ENCODE results near the gene OTUD6A.

Gene OTUD6A

DNA sequence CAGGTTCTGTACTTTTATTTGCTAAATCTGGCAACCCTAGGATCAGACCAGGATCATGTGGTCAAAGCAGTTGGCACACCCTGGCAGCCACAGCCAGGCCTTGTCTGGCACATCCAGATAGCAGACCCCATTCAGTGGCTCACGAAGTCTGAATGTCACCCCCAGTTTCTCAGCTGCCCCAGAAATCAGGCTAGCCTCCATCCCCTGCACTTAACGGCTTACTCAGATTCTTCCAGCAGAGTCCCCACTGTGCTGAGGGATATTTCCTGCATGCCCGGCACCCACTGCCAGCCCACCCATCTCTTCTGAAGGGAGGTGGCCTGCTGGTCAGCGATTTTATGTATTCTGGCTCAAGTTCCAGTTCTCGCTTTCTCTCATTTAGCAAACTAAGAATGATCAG, 7.9 kb upstream of the OTUD6A start:
- H3K4me3 ChIP-seq (ENCODE audit: low read depth, low read length), result no peak overlapping the region
- no peak for DNase-seq (ENCODE audit: low read depth, low spot score)
- in situ Hi-C loops (cut with HindIII; ENCODE audit: low sequenced_read_pairs), result no loop called here
- TF ChIP-seq, protein P1, sequence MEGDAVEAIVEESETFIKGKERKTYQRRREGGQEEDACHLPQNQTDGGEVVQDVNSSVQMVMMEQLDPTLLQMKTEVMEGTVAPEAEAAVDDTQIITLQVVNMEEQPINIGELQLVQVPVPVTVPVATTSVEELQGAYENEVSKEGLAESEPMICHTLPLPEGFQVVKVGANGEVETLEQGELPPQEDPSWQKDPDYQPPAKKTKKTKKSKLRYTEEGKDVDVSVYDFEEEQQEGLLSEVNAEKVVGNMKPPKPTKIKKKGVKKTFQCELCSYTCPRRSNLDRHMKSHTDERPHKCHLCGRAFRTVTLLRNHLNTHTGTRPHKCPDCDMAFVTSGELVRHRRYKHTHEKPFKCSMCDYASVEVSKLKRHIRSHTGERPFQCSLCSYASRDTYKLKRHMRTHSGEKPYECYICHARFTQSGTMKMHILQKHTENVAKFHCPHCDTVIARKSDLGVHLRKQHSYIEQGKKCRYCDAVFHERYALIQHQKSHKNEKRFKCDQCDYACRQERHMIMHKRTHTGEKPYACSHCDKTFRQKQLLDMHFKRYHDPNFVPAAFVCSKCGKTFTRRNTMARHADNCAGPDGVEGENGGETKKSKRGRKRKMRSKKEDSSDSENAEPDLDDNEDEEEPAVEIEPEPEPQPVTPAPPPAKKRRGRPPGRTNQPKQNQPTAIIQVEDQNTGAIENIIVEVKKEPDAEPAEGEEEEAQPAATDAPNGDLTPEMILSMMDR (IDR thresholded peaks at IDR 0.05; ENCODE audit: low read depth, low read length), result no peak

DNA sequence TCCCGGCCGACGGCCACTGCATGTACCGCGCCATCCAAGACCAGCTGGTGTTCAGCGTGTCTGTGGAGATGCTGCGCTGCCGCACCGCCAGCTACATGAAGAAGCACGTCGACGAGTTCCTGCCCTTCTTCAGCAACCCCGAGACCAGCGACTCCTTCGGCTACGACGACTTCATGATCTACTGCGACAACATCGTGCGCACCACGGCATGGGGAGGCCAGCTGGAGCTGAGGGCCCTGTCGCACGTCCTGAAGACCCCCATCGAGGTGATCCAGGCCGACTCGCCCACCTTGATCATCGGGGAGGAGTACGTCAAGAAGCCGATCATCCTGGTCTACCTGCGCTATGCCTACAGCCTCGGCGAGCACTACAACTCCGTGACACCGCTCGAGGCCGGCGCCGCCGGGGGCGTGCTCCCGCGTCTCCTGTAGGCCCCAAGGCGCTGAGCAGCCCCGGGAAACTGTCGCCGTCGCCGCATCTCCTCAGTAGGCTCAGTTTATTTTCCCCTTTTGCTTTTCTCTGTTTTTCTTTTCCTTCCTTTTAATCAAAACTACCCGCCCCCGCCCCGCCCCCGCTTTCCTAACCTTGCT, 799 bp downstream of the OTUD6A start:
- in situ Hi-C loops (cut with HindIII; ENCODE audit: low sequenced_read_pairs), result no loop called here
- TF ChIP-seq, protein P1 (IDR thresholded peaks at IDR 0.05; ENCODE audit: low read depth, low read length), result no peak
- no peak overlapping the region for H3K4me3 ChIP-seq (ENCODE audit: low read depth, low read length)
- no peak for DNase-seq (ENCODE audit: low read depth, low spot score)

DNA sequence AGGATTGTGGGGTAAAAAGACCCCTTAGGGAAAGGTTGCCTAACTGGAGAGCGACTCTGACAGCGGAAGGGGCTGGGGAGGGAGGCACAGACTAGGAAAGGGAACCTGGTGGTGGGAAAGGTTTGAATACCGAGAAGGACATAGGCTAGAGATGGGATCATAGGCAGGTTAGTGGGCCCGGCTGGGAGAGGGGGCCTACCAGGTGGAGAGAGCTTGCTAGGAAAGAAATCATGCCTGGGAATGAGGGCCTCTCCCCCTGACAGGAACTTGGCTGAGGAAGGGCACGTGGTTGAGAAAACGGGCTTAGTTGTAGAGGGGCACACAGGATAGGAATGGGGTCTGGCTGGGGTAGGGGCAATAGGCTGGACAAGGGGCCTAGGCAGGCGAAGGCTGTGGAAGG, 4.4 kb downstream of the OTUD6A start:
- in situ Hi-C loops (cut with HindIII; ENCODE audit: low sequenced_read_pairs), result no loop called here
- DNase-seq (ENCODE audit: low read depth, low spot score), result no peak
- H3K4me3 ChIP-seq (ENCODE audit: low read depth, low read length), result no peak overlapping the region
- TF ChIP-seq, protein P1 (IDR thresholded peaks at IDR 0.05; ENCODE audit: low read depth, low read length), result no peak

DNA sequence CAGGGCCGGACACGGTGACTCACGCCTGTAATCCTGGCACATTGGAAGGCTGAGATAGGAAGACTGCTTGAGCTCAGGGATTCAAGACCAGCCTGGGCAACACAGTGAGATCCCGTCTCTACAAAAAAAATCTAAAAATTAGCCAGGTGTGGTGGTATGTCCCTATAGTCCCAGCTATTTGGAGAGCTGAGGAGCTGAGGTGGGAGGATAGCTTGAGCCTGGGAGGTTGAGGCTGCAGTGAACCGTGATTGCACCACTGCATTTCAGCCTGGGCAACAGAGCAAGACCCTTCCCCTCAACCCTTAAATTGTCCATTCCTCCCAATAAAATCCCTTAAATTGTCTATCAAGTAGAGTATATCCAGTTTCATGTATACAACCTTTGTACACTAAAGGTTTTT, 17.0 kb downstream of the OTUD6A start:
- TF ChIP-seq, protein P1 (IDR thresholded peaks at IDR 0.05; ENCODE audit: low read depth, low read length), result no peak
- no peak for DNase-seq (ENCODE audit: low read depth, low spot score)
- no peak overlapping the region for H3K4me3 ChIP-seq (ENCODE audit: low read depth, low read length)
- in situ Hi-C loops (cut with HindIII; ENCODE audit: low sequenced_read_pairs), result no loop called here

DNA sequence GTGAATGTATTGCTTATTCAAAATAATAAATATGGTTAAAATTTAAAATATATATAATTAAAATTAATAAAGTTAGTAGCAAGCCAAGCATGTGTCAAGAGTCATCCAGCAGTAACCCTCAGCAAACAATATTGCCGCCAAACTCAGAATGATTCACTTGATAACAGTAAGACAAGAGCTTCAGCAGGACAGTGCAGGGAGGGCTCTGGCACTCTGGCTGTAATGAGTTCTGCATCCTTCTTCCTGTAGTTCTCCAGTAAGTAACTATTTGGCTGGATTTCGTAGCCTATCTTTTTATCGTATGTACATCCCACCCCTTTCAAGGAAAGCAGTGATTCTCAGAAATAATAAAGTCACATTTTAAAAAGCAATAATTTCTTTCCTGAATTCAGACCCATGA, 17.6 kb downstream of the OTUD6A start:
- TF ChIP-seq, protein P1 (IDR thresholded peaks at IDR 0.05; ENCODE audit: low read depth, low read length), result no peak
- DNase-seq (ENCODE audit: low read depth, low spot score), result no peak
- no peak overlapping the region for H3K4me3 ChIP-seq (ENCODE audit: low read depth, low read length)
- in situ Hi-C loops (cut with HindIII; ENCODE audit: low sequenced_read_pairs), result no loop called here

DNA sequence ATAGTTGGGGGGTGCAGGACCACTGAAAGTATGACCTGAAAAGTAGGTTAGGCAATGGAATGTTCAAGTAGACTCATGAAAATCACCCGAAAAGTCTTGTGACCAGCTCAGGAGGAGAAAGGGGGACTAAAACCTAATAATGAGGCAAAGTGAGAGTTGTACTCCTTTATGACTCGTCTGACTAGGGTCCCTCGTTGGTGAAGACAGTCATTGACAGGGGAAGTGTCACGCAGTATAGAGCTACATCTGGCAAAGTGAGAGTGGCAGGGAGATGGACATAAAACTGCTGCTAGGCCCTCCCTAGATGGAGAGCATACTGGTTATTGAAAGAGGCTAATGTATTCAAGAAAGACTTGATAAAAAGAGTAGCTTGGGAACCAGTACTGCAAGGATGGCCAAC, 20.5 kb downstream of the OTUD6A start:
- DNase-seq (ENCODE audit: low read depth, low spot score), result no peak
- TF ChIP-seq, protein P1 (IDR thresholded peaks at IDR 0.05; ENCODE audit: low read depth, low read length), result no peak
- H3K4me3 ChIP-seq (ENCODE audit: low read depth, low read length), result no peak overlapping the region
- in situ Hi-C loops (cut with HindIII; ENCODE audit: low sequenced_read_pairs), result no loop called here
